Embryonic facial prominence (tissue), 1 donor: ENCODE measurements around the gene VMA21.
A peak's percentile ranks its signal among the peaks of the same experiment; 100 is the strongest.

Experiments
- DNase-seq: peaks from one replicate; pipeline ENCODE4 v3.0.0-alpha.2; 2016; ENCODE audit errors: extremely low spot score

The VMA21 gene, protein sequence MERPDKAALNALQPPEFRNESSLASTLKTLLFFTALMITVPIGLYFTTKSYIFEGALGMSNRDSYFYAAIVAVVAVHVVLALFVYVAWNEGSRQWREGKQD

DNA sequence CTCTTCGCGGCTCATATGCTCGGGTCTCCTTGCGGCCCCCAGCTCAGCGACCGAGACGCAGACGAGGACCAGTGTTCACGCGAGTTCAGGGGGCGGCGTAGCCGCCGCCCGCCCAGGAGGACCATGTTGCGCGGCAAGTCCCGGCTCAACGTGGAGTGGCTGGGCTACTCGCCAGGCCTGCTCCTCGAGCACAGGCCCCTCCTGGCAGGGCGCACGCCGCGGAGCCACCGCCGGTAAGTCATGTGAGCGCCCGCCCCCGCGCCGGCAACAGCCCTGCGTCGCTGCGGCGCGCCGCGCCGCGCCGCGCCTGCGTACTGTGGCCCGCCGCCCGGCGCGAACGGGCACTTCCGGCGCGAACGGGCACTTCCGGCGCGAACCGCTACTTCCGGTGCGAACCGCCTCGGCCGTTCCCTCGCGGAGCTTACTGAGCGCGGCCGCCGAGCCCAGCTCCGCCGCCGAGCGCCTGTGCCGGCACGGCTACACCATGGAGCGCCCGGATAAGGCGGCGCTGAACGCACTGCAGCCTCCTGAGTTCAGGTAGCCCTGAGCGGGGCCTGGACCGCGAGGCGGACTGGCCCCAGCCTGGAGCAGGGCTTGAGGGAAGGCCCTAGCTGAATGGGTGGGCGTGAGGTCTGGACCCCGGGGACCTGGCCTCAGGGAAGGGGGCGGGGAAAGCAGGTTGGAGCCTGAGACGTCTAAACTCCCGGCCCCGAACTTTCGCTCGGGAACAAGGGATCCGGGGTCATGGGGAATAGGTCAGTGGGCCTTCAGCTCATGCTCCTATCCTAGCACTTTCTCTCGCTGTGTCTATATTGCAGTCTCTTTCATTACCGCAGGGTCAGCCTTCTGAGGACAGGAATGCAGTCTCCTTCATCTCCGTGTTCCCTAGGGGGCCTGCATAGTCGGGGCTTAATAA lies at the start of gene VMA21:
VMA21 (plus strand) TSS at position 382 of the 916 bp plus-strand sequence; CDS start at position 485, 103 bp downstream.
- DNase-seq: peak; percentile 67

DNA sequence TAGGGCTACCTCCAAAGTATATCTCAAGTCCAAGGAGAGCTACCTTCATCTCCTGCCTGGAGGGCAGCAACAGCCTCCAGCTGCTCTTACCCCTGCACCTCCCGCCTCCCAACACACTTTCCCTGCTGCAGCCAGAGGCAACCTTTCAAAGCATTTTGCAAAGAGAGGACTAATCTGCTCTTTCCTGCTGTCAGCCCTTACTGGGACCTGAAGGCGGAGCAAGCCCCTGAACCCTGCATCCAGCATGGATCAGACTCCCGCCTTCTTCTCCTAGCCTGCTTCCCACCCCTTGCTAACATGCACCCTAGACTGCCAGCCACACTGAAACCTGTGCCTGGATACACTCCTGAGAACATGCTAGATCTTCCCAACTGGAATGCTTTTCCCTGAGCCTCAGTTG lies 37.7 kb upstream of the VMA21 start:
- DNase-seq: no peak

DNA sequence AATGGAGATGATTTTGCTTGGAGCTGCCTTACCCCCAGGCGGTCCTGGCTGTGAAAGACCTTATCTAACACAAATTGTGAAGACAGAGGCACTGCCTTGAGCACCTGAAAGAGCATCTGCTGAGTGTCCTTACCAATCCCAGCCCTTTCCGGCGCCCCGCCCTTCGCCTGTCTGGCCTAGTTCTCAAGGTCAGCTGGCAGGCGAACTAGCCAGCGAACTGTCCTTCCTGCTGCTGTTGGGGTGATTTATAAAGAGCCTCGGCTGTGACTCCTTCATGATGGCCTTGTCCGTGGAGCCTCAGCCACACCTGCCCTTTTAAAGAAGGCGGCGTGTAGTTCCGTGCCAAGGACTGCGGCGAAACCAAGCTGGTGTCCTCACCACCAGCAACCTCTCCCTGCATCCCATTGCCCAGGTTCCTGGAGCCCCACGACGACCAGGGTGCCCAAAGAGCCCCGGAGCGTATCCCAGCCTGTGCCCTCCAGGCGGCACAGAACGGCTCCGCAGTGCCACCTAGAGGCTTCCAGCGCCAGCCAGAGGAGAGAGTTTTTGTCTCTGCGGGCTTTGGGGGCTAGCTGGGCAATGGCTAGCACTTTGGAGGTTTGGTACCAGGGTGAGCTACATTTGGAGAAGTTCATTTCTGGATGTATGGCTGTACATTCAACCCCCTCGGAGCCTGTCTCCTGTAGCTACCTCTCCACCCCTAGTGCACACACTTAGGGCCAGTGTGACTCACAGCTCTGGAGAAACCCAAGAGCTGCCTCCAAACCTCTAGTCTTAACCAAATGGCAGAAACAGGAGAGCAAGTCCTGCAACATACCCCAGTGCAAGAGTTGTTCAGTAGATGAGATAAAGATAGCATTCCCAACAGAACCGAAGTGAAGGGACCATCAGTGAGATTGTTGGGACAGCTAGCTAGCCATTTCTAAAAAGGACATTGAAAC lies 36.8 kb upstream of the VMA21 start:
- no peak for DNase-seq

DNA sequence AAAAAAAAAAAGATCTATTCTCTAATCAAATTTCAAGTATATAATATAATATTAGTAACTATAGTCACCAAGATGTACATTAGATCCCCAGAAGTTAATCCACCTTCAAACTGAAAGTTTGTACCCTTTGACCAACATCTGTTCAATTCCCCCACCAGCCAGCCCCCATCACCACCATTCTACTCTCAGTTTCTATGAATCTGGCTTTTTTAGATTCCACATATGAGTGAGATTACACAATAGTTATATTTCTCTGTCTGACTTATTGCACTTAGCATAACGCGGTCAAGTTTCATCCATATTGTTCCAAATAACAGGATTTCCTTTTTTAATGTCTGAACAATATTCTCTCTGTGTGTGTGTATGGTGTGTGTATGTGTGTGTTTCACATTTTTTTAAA lies 33.7 kb upstream of the VMA21 start:
- no peak for DNase-seq

DNA sequence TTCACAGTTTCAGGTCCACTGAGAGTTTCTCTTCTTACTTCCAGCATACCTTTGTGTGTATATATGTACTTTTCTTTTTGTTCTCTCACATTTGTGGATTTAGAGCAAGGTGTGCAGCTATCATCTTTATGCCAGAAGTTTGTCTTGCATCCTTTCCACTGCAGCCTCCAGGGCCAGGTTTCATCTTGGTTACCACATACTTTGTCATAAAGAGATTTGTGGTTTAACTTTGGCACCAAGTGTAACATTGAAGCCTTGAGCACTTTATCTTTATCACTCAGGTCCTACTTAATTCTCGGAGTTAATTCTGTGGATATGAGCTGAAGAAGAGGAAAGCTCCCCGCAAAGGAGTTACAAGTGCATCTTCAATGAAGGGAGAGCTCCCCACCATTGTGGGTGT lies 31.4 kb upstream of the VMA21 start:
- DNase-seq: no peak

DNA sequence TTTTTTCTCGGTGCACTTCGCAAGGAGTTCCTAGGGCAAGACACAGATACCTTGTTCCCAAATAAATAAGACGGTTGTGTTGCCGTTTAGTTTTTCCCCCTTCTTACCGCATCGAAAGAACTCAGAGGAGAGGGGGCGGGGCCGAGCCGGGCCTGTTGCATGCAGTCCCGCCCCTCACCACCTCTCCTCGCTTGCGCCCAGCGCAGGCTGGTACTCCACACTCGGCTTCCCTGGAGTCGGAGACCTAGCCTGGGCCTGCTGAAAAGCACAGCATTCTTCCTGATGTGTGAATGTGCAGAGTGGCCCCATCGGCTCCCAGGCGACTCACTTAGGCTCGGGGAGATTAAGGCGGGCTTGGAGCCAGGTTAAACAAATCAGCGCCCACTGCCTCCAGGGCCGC lies 26.1 kb upstream of the VMA21 start:
- no peak for DNase-seq

DNA sequence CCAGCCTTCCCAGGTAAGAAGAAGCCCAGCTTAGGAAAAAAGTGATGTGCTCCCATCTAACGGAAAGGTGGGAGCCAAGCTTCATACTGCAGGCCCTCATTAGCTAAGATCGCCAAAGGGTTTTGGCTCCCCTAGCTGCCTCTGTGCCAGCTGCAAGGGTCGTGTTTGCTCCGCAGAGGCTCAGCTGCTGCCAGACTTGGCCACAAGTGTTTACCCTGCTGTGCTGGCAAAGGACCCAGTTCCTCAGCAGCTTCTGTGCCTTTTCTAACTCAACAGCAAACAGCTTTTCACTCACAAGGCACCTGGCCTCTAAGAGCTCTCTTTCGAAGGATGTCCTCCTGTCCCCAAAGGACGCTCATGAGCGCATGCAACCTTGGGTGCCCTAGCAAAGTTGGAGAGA lies 12.2 kb upstream of the VMA21 start:
- no peak for DNase-seq

DNA sequence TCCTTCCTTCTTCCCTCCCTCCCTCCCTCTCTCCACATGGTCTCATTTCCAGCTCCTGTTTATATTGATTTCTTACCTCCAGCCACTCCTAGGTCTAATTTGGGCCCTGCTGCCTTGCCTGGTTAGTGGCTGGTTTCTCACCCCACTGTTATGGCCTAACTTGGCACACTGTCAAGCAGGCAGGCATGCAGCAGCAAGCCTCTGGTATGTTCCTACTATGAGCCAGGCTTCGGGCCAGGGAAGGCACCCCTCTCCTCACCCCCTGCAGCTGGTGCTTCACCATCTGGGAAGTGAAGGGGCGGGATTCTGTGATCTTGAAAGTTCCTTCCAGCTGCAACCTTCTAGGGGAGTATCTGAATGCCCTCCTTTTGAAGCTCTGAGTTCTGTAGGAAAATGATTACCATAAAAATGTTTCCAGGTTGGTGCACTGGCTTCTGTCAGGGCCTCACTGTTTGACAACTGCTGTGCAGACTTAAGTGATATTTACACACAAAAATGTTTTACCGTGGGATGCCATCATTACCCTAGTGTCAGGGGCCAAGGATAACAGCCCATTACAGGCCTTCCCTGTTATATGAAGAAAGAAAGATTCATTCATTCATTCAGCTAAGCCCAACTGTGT lies 10.1 kb upstream of the VMA21 start:
- DNase-seq: no peak

DNA sequence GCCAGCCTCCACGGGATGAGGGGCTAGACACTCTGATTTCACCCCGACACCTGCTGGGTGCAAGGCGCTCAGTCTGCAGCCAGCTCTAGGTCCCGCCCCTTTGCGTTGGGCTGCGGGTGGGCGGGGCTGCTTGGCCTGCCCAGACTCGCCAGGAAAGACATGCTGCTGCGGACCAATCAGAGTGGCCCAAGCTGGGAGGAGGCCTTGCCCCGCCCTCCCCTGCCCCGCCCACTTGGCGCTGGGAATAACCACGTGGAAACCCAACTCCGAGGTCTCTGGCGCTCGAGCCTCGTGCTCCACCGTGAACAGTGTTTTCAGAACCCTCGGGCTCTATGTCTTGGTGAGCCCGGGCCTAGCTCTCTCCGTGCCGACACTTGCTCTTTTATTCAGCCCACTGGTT lies 5.3 kb upstream of the VMA21 start:
- DNase-seq: no peak

DNA sequence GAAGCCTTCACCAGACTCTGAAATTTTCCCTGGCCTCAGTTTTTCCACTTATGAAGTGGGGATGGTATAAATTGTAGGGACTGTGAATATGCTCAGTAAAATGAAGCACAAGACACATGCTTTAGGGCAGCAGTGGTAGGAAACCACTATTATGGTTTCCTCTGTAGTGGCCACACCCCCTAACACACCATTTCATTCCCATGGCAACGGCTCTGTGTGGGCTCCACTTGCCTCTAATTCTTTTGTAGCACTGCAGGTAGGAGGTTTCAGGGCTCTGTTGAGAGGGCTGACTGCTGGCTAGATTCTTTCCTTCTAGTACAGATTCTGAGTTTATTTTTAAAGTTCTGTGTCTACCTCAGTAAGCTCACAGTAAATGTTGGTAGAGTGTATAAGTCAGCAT lies 3.5 kb upstream of the VMA21 start:
- DNase-seq: no peak

DNA sequence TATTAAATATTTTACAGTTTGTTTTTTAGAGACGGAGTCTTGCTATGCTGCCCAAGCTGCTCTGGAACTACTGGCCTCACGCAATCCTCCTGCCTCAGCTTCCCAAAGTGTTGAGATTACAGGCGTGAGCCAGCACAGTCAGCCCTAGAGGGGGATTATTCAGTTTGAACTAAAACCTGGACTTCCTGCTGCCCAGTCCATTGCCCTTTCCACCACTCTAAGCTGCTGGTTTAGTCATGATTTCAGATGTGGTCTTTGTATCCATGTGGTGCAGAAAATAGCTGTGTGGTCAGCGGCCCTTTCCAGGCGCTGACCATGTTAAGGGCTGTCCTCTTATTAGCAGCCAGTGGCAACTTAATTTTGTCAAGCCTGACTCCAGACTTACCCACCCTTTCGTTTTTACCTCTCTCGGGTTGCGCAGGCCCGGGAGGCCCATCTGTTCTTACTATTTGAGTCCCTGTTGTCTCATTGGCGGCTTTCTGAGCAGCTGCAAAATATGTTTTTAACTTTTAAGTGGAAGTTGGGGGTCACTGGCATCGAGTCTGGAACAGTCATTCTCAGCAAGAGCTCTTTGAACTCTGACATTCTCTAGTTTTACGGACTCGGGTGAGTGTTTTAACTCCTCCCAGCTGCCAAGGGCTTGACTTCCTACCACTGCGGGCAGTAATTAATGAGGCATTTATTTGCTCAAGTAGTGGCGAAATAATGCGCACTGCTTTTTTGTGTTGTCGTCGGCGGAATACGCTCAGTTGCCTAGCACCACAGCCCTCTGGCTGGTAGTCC lies 773 bp upstream of the VMA21 start:
- DNase-seq: no peak

DNA sequence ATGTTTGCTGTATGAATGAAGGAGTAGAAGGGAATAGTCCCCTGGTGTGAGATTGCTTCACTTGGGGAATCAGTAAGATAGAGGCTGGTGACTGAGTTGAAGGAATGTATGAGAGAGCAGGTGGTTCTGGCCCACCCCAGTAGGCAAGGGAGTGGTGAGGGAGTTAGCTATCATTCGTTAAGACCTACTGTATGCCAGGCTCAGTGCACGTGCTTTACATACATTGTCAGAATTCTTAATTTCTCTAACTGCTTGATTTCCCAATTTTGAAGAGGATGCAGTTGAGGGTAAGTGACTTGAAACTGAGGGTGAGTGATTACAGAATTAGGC lies 700 bp downstream of the VMA21 start:
- no peak for DNase-seq

DNA sequence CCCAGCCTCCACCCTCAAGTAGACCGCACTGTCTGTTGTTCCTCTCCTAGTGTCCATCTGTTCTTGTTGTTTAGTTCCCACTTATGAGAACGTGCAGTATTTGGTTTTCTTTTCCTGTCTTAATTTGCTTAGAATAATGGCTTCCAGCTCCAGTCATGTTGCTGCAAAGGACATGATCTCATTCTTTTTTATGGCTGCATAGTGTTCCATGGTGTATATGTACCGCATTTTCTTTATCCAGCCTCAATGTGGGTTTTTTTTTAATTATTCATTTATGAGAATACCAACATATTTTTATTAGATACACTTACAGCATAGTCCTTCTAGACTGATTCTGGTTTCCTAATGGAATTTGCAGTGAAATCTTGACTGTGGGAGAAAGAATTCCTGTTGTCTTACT lies 1.3 kb downstream of the VMA21 start:
- no peak for DNase-seq

DNA sequence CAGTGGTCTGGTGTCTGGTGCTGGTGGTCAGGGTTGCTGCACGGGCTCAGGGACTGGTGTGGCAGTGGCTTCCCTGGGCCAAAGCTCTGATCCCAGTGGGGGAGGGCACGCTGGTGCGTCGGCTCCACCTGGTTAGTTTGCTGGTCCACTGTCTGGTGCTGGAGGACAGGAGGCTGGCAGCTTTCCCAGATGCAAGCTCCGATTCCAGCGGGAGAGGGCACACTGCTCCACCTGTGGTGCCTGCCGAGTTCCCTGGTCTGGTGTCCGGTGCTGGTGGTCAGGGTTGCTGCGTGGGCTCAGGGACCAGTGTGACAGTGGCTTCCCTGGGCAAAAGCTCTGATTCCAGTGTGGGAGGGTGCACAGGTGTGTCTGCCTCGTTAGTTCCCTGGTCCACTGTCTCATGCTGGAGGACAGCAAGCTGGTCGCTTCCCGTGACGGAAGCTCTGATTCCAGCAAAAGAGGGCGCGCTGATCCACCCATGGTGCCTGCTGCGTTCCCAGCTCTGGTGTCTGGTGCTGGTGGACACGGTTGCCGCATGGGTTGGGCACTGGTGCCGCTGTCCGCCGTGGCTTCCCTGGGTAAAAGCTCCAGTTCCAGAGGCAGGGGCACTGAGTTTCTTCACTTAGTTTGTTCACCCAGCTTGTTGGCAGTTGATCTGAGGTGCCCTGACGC lies 5.8 kb downstream of the VMA21 start:
- DNase-seq: no peak

DNA sequence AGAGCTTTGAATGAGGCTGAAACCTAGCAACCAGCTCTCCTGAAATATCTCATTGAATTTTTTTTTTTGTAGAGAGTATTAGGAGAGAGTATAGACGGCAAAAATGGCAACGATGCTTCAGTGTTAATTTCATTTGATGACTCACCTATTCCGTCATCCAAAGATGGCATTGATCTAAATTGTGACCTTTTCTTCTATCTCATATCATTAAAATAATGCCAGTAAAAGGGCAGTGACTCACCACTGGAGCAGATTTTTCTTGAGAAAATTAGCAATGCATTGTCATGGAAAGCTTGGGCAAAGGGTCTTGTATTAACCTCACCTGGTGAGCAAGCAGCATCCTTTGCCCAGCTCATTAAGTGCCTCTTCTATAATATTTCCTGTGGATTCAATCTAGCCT lies 19.6 kb downstream of the VMA21 start:
- no peak for DNase-seq

DNA sequence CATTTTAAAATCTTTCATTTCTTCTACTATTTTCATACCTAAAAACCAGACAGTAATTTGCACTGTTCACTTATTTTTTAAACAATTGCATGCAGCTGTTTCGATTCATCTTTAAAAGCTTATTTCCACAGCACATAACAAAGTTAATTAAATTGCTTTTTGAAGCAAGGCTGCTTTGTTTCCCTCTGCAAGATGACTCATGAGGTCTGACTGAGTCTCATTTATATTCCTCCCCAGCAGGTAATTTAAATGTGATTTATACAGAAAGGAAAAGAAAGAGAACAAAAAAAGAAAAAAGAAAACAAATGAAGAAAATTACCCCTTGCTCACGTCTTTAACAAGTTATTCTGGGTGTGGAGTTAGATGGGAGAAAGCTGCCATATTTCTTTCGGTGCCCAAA lies 22.8 kb downstream of the VMA21 start:
- DNase-seq: no peak

DNA sequence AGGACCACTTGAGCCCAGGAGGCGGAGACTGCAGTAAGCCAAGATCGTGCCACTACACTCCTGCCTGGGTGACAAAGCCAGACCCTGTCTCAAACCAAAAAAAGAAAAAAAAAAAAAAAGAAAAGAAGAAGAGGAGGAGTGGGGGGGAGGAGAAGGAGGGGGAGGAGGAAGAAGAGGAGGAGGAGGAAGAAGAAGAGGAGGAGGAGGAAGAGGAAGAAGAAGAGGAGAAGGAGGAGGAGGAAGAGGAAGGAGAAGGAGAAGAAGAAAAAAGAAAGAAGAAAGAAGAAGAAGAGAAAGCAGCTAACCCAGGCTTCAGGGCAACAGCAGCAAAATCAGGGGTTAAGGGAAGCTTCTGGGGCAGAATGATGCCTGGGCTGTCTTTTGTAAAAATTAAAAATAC lies 27.5 kb downstream of the VMA21 start:
- DNase-seq: no peak

DNA sequence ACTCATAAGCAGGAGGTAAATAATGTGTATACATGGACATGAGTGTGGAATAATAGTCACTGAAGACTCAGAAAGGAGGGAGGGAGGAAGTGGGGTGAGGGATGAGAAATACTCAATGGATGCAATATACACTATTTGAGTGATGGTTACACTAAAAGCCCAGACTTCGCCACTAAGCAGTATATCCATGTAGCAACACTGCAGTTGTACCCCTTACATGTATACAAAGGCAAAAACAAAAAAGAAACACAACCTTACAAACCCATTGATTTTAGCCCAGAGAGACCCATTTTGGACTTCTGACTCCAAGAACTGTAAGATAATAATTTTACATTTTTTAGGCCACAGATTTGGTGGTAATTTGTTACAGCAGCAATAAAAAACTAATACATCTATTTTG lies 51.5 kb downstream of the VMA21 start:
- no peak for DNase-seq

DNA sequence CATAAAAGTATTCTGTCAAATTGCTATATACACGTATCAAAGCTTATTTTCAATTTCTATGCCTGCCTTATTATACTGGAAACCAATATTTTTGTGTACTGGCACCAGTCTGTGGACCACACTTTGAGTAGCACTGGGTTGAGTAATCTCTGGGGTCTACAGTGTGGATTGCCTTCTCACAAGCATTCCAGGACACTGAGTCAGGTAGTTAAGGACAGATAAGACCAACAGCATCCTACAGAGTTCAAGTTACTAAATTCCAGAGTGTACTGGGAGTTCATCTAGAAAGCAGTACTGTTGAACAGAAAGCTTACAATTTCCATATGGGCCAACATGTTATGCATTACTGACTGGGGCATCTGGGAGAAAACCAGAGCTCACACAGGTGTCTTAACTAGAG lies 61.8 kb downstream of the VMA21 start:
- no peak for DNase-seq
